Vagina (tissue), 2 donors: ENCODE results near the gene FAM111A. TPM values are rescaled to one million over a fixed set of nuclear protein-coding genes. Genes with fewer than 3 reads are reported as not detected.
A peak's percentile ranks its signal among the peaks of the same experiment; 100 is the strongest.
"Not testable (repeated sequence)": the region's sequence is repeated elsewhere in the genome, so short reads cannot be mapped to it uniquely, and the experiment has no call there.

Source experiments
- DNase-seq, 2 donors: peaks; one replicate each; pipeline ENCODE4 v3.0.0-alpha.2; 2017; ENCODE audit errors: extremely low spot score in 2 of 2
- H3K27ac ChIP-seq: fragments of 200-600 bp; sonication (generic); one replicate; pipeline ENCODE4 v1.5.1; 2019
- H3K27me3 ChIP-seq: fragments of 200-600 bp; sonication (generic); one replicate; pipeline ENCODE4 v1.5.1; 2019
- H3K36me3 ChIP-seq, 2 donors: fragments of 200-600 bp; sonication (generic); one replicate each; pipeline ENCODE4 v1.5.1; 2017 to 2019
- H3K4me1 ChIP-seq: fragments of 200-600 bp; sonication (generic); one replicate; pipeline ENCODE4 v1.5.1; 2019
- H3K4me3 ChIP-seq, 2 donors: fragments of 200-600 bp; sonication (generic); 1 replicate in 1 of 2; 2 replicates in 1 of 2; pipeline ENCODE4 v1.5.1; 2016 to 2019
- H3K9me3 ChIP-seq: fragments of 200-600 bp; sonication (generic); one replicate; pipeline ENCODE4 v1.5.1; 2019
- POLR2A ChIP-seq, 2 donors: fragments of 450-650 bp; IDR thresholded peaks; one replicate each; pipeline ENCODE4 v1.6.1; 2017; ENCODE audit warnings: antibody characterized with exemption in 2 of 2, mild to moderate bottlenecking in 2 of 2, moderate library complexity in 2 of 2
- POLR2AphosphoS5 ChIP-seq, 2 donors: sonication (generic); formaldehyde crosslinking; IDR thresholded peaks; one replicate each; pipeline ENCODE4 v1.9.0; 2017; ENCODE audit warnings: antibody characterized with exemption in 2 of 2, mild to moderate bottlenecking in 2 of 2, low read depth in 1 of 2; ENCODE audit not compliant: insufficient read depth in 1 of 2
- intact Hi-C: fragments of 100-400 bp; cut with DNase I; formaldehyde crosslinking; loops from one replicate; pipeline ENCODE4 v1.15.1; 2023
- total RNA-seq: library from RNA; depleted of rRNA; stranded (reverse); fragments of >200 nt; gene quantifications from one replicate; pipeline ENCODE4 v1.2.3, GENCODE V29; 2016
- TF ChIP-seq, protein P1 (sequence below), 3 experiments: fragments of 450-650 bp in 2 of 3; fragments of 200-600 bp in 1 of 3; sonication (generic) in 1 of 3; IDR thresholded peaks; one replicate each; pipeline ENCODE4 v1.5.1; 2017 to 2019; ENCODE audit warnings: antibody characterized with exemption in 3 of 3, mild to moderate bottlenecking in 2 of 3, moderate library complexity in 2 of 3

Gene FAM111A
- total RNA-seq, 1 donor from 2014 or later = 51.8 TPM

DNA sequence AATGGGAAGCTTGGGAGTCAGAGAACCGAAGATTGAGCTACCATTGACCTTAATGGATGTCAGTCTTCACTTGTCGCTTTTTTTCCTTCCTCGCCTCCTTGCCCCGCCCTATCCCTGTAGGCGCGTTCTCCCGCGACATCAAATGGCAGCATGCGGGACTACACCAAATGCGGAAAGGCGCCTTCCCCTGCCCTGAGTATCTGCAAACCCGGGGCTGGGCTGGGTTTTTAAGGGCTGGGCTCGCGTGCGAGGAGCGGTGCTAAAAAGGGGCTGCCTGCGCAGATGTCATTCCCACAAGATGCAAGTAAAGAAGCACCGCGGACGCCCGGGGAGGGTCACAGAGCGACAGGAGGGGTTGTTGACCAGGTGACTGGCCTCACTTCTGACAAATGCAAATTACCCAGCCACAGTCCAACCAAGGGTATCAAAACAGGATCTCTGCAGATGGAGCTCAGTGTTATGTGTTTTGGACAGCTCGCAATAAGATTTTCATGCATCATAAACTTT is 40.3 kb upstream of the FAM111A start:
- intact Hi-C loops = no loop called here
- DNase-seq = no peak
- Histone ChIP-seq H3K27me3 (no peaks in the 10 kb centered on the region), H3K4me1 (peaks cover 10% of the 10 kb centered on the region), H3K4me3 (peak overlapping the region; percentile 15 to 35), H3K9me3 (no peaks in the 10 kb centered on the region), H3K27ac (no peak overlapping the region), H3K36me3 (no peaks in the 10 kb centered on the region)
- TF ChIP-seq, protein P1, sequence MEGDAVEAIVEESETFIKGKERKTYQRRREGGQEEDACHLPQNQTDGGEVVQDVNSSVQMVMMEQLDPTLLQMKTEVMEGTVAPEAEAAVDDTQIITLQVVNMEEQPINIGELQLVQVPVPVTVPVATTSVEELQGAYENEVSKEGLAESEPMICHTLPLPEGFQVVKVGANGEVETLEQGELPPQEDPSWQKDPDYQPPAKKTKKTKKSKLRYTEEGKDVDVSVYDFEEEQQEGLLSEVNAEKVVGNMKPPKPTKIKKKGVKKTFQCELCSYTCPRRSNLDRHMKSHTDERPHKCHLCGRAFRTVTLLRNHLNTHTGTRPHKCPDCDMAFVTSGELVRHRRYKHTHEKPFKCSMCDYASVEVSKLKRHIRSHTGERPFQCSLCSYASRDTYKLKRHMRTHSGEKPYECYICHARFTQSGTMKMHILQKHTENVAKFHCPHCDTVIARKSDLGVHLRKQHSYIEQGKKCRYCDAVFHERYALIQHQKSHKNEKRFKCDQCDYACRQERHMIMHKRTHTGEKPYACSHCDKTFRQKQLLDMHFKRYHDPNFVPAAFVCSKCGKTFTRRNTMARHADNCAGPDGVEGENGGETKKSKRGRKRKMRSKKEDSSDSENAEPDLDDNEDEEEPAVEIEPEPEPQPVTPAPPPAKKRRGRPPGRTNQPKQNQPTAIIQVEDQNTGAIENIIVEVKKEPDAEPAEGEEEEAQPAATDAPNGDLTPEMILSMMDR (IDR thresholded peaks at IDR 0.05) = no peak
- no peak for TF ChIP-seq POLR2A (IDR thresholded peaks at IDR 0.05)
- TF ChIP-seq POLR2AphosphoS5 (IDR thresholded peaks at IDR 0.05; ENCODE audit: insufficient read depth in 1 of 2, low read depth in 1 of 2) = no peak

DNA sequence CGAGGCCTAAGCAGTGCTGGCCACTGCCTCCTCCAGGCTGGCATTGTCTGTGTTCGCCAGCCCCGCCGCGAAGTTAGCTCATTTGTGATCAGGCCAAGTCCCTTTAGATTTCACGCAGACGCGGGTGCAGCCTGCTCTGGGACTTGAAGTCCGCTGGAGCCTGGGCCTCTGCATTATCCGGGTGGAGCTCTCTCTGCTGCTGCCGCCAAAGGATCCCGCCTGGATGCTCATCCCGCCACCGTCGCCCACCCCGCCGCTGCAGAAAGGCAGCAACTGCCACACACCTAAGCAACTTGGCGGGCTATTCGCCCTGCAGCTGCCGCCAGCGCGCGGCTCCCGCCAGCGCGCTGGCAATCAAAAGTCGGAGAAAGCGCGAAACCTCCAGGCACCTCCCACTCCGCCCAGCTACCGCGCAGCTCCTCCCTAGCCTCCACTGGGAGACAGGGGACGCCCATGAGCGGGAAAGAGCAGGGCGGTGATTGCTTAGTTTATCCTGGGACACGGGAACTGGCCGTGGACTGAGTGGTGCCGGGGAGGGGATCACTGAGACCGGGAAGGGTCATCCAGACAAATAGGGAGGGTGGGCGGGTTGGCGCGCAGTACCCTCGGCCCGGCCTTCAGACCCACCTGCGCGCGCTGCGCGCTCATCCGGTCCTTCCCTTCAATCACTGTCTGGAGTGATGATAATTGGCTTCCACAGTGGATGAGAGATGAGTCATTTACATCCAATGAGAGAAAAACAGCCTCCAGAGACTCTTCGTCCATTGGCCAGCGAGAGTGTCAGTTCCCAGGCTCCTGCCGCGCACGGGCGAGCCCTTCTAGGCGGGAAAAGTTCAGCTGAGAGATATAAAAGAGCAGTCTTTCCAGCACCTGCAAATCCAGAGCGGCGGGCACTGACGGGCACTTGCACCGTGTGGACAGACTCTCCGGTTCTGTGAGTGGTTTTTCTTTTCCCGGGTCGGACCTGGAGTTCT is 36.0 kb upstream of the FAM111A start, which contains the start of gene FAM111B:
FAM111B (plus strand) TSS at position 875 of the 974 bp plus-strand sequence. CDS start 2,389 bp downstream, outside the sequence.
- DNase-seq = no peak
- H3K4me3 ChIP-seq = peak within 1 kb of the TSS; percentile 51 to 59
- no peaks in the 10 kb centered on the region for H3K36me3 ChIP-seq
- H3K27me3 ChIP-seq = no peaks in the 10 kb centered on the region
- H3K27ac ChIP-seq = peak within 1 kb of the TSS; percentile 58
- intact Hi-C loops = no loop called here
- TF ChIP-seq POLR2A (IDR thresholded peaks at IDR 0.05) (no peak), POLR2AphosphoS5 (IDR thresholded peaks at IDR 0.05; ENCODE audit: insufficient read depth in 1 of 2, low read depth in 1 of 2) (peak in 1 of 2 donors; percentile 41)
- peaks cover 14% of the 10 kb centered on the region for H3K4me1 ChIP-seq
- H3K9me3 ChIP-seq = no peaks in the 10 kb centered on the region

DNA sequence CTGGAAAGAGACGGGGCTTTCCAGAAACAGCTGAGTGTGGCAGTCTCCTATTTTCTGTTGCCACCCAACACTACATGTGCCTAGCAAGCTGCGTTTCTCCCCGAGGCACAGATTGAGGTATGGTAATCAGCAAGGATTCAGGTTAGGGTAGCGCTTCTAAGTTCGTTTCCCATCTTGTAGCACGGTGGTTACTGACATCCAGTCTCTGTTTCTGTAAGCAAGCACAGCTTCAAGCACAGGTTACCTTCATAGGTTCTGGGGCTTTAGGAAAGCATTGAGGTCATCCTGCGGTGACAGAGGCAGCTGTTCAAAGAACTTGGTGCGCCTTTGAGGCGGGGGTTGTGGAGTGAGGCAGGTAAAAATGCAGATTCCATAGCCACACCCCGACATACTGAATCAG is 34.9 kb upstream of the FAM111A start:
- H3K27me3 ChIP-seq, DNase-seq, H3K27ac ChIP-seq, intact Hi-C loops, H3K4me3 ChIP-seq, H3K36me3 ChIP-seq, H3K9me3 ChIP-seq: not testable (repeated sequence)
- peaks cover 14% of the 10 kb centered on the region for H3K4me1 ChIP-seq

DNA sequence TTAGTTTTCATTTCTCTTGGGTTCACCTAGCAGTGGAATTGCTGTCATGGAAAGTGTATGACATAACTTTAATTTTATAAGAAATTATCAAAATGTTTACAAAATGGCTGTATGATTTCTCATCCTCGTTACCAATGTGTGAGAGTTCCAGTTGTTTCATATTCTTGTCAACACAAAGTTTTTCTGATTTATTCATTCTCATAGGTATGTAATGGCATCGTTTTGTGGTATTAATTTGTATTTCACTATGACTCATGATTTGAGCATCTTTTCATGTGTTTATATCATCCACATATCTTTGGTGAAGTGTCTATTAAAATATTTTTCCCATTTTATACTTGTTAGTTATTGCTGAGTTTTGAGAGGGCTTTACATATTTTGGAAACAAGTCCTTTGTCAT is 30.2 kb upstream of the FAM111A start:
- Histone ChIP-seq H3K36me3 (no peaks in the 10 kb centered on the region), H3K27ac (no peak overlapping the region), H3K4me1 (peaks cover 3% of the 10 kb centered on the region), H3K4me3 (no peak overlapping the region), H3K27me3 (no peaks in the 10 kb centered on the region), H3K9me3 (no peaks in the 10 kb centered on the region)
- intact Hi-C loops = no loop called here
- TF ChIP-seq POLR2A (IDR thresholded peaks at IDR 0.05) = no peak
- DNase-seq = no peak

DNA sequence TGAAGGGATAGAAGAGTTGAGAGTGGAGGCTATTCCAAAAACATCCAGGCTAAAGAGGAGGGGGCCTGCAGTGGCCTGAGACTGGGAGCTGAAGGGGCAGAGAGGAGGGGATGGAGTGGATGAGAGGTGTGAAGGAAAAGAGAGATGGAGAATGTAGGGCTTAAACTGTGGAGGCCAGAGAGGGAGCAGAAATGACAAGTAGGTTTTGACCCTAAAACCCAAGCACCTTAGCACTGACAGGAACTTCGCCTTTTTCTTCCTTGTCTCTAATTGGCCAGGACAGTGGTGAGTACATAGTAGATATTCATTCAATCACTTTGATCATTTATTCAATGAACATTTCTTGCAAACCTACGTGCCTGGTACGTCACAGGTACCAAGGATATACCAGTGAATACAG is 28.3 kb upstream of the FAM111A start:
- Histone ChIP-seq H3K9me3 (peaks cover 6% of the 10 kb centered on the region), H3K4me3 (no peak overlapping the region), H3K27ac (no peak overlapping the region), H3K4me1 (no peaks in the 10 kb centered on the region), H3K27me3 (no peaks in the 10 kb centered on the region), H3K36me3 (no peaks in the 10 kb centered on the region)
- TF ChIP-seq, protein P1 (IDR thresholded peaks at IDR 0.05) = no peak
- no peak for TF ChIP-seq POLR2AphosphoS5 (IDR thresholded peaks at IDR 0.05; ENCODE audit: insufficient read depth in 1 of 2, low read depth in 1 of 2)
- TF ChIP-seq POLR2A (IDR thresholded peaks at IDR 0.05) = no peak
- no peak for DNase-seq
- intact Hi-C loops = no loop called here

DNA sequence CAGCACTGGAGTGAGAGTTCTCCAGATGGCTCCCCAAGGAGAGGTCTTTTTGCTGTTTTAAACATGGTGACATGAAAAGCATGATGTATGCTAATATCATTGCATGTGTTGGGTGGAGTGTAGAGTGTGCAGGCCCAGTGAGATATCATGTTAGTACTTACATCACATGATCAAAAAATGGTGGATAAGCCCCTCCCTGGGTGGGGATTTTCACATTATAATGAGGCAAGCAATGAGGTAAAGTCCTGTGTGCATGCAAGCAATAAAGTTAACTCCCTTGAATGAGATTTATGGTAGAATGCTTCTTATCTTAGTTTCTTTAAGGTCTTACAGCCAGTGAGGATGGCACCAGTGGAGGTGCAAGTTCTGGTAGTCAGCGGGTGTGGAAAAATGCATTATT is 27.1 kb upstream of the FAM111A start:
- no peaks in the 10 kb centered on the region for H3K4me1 ChIP-seq
- H3K27ac ChIP-seq = no peak overlapping the region
- DNase-seq = no peak
- no peak for TF ChIP-seq POLR2AphosphoS5 (IDR thresholded peaks at IDR 0.05; ENCODE audit: insufficient read depth in 1 of 2, low read depth in 1 of 2)
- no peak for TF ChIP-seq POLR2A (IDR thresholded peaks at IDR 0.05)
- TF ChIP-seq, protein P1 (IDR thresholded peaks at IDR 0.05) = no peak
- H3K36me3 ChIP-seq = no peaks in the 10 kb centered on the region
- no peak overlapping the region for H3K4me3 ChIP-seq
- intact Hi-C loops = no loop called here
- H3K9me3 ChIP-seq = peaks cover 6% of the 10 kb centered on the region
- H3K27me3 ChIP-seq = no peaks in the 10 kb centered on the region
